Measurements from ENCODE around the gene NXN. TPM values are rescaled to one million over a fixed set of nuclear protein-coding genes. Genes with fewer than 3 reads are reported as not detected.
A peak's percentile ranks its signal among the peaks of the same experiment; 100 is the strongest.

Gene NXN
- total RNA-seq, 2 donors from 2014 or later, result 124 to 201 TPM

DNA sequence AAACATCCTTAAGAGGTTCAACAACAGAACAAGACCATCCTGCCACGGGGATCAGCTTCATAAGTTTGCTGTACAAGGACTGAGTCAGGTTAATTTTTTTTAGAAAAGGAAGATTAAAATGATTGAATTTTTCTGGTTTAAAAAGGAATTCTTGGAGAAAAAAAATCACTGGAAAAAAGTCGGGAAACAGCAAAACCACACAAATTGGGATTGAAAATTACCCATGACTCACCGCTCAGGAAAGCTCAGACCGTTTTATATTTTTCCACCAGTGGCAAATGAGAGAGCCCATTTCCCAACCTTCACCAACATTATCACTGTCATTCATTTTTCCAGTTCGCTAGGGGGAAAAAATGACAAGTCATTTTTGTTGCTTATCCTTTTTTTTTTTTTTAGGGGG is 150.8 kb downstream of the NXN start:
- DNase-seq, result no peak
- Histone ChIP-seq H3K4me1 (ENCODE audit: control insufficient read depth, insufficient read depth, low read length) (no peaks in the 10 kb centered on the region), H3K27ac (ENCODE audit: low read depth, low read length) (no peak overlapping the region), H3K36me3 (ENCODE audit: control insufficient read depth, insufficient read depth, low read length) (peaks cover 56% of the 10 kb centered on the region), H3K9me3 (ENCODE audit: control insufficient read depth, low read length) (no peaks in the 10 kb centered on the region), H3K27me3 (ENCODE audit: control insufficient read depth, insufficient read depth, low read length, poor library complexity, severe bottlenecking) (no peaks in the 10 kb centered on the region), H3K4me3 (ENCODE audit: low read length) (no peak overlapping the region), H3K9ac (ENCODE audit: extremely low read depth, low read length, poor library complexity, severe bottlenecking) (no peak overlapping the region)
- H3K4me1 Mint-ChIP-seq, result no peaks in the 10 kb centered on the region
- TF ChIP-seq, protein P1, sequence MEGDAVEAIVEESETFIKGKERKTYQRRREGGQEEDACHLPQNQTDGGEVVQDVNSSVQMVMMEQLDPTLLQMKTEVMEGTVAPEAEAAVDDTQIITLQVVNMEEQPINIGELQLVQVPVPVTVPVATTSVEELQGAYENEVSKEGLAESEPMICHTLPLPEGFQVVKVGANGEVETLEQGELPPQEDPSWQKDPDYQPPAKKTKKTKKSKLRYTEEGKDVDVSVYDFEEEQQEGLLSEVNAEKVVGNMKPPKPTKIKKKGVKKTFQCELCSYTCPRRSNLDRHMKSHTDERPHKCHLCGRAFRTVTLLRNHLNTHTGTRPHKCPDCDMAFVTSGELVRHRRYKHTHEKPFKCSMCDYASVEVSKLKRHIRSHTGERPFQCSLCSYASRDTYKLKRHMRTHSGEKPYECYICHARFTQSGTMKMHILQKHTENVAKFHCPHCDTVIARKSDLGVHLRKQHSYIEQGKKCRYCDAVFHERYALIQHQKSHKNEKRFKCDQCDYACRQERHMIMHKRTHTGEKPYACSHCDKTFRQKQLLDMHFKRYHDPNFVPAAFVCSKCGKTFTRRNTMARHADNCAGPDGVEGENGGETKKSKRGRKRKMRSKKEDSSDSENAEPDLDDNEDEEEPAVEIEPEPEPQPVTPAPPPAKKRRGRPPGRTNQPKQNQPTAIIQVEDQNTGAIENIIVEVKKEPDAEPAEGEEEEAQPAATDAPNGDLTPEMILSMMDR (conservative IDR thresholded peaks at IDR 0.05), result no peak
- H3K36me3 Mint-ChIP-seq (ENCODE audit: low read depth), result peaks cover 60% of the 10 kb centered on the region
- peaks cover 3% of the 10 kb centered on the region for H3K9me3 Mint-ChIP-seq
- WGBS, 2 experiments (ENCODE audit: insufficient coverage in 1 of 2, insufficient read length in 1 of 2), result 91 to 94% methylated on average over 4 to 5 of the region's 5 CpGs
- H3K27me3 Mint-ChIP-seq (ENCODE audit: insufficient read depth), result no peaks in the 10 kb centered on the region
- H3K27ac Mint-ChIP-seq, result no peak overlapping the region
- no peak overlapping the region for H3K4me3 Mint-ChIP-seq

DNA sequence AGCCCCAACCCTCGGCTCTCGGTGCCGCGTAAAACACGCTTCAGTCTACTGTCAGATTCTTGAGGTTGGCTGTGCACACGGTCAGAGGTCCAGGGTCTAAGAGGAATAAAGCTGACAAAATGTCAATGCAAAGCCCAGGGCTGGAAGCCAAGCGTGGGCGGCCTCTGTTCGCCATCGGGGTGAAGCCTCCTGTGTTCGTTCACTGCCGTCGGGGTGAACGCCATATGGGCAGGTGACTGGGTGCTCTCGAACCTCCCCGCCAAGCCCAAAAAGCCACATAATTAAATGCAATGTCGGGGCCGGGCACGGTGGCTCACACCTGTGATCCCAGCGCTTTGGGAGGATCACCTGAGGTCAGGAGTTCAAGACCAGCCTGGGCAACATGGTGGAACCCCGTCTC is 152.8 kb downstream of the NXN start:
- Histone ChIP-seq H3K27me3 (ENCODE audit: control insufficient read depth, insufficient read depth, low read length, poor library complexity, severe bottlenecking) (no peaks in the 10 kb centered on the region), H3K9me3 (ENCODE audit: control insufficient read depth, low read length) (no peaks in the 10 kb centered on the region), H3K36me3 (ENCODE audit: control insufficient read depth, insufficient read depth, low read length) (peaks cover 60% of the 10 kb centered on the region), H3K27ac (ENCODE audit: low read depth, low read length) (peak overlapping the region; percentile 16), H3K4me3 (ENCODE audit: low read length) (no peak overlapping the region), H3K4me1 (ENCODE audit: control insufficient read depth, insufficient read depth, low read length) (no peaks in the 10 kb centered on the region), H3K9ac (ENCODE audit: extremely low read depth, low read length, poor library complexity, severe bottlenecking) (no peak overlapping the region)
- no peak for DNase-seq
- 91 to 96% methylated on average over 12 to 21 of the region's 21 CpGs for WGBS, 2 experiments (ENCODE audit: insufficient coverage in 1 of 2, insufficient read length in 1 of 2)
- Mint-ChIP-seq H3K4me3 (no peak overlapping the region), H3K4me1 (no peaks in the 10 kb centered on the region), H3K27me3 (ENCODE audit: insufficient read depth) (no peaks in the 10 kb centered on the region), H3K27ac (no peak overlapping the region), H3K36me3 (ENCODE audit: low read depth) (peaks cover 58% of the 10 kb centered on the region), H3K9me3 (peaks cover 1% of the 10 kb centered on the region)
- TF ChIP-seq, protein P1 (conservative IDR thresholded peaks at IDR 0.05), result no peak

DNA sequence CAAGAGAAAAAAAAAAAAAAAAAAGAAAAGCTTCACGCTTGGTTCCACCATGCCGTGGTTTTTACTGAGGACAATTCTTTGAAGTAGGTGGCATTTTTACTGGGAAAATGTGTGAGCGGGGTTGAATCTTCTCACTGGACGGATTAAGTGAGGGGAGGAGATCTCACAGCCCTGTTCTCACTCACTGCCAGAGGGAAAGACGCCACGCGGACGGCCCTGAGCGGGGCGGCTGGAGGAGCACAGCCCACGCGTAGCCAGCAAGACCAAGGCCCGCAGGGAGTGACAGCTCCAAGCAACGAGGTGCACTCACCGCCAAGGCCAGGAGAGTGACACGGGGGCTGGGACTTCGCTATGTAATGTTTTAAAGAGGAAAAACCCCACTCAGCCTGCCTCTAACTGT is 154.4 kb downstream of the NXN start:
- H3K27me3 Mint-ChIP-seq (ENCODE audit: insufficient read depth), result no peaks in the 10 kb centered on the region
- peaks cover 52% of the 10 kb centered on the region for H3K36me3 Mint-ChIP-seq (ENCODE audit: low read depth)
- no peak for DNase-seq
- H3K9me3 Mint-ChIP-seq, result no peaks in the 10 kb centered on the region
- TF ChIP-seq, protein P1 (conservative IDR thresholded peaks at IDR 0.05), result no peak
- H3K4me3 Mint-ChIP-seq, result no peak overlapping the region
- peak overlapping the region; percentile 48 for H3K27ac Mint-ChIP-seq
- Histone ChIP-seq H3K27ac (ENCODE audit: low read depth, low read length) (no peak overlapping the region), H3K9me3 (ENCODE audit: control insufficient read depth, low read length) (no peaks in the 10 kb centered on the region), H3K27me3 (ENCODE audit: control insufficient read depth, insufficient read depth, low read length, poor library complexity, severe bottlenecking) (no peaks in the 10 kb centered on the region), H3K4me1 (ENCODE audit: control insufficient read depth, insufficient read depth, low read length) (no peaks in the 10 kb centered on the region), H3K36me3 (ENCODE audit: control insufficient read depth, insufficient read depth, low read length) (peaks cover 61% of the 10 kb centered on the region), H3K4me3 (ENCODE audit: low read length) (no peak overlapping the region), H3K9ac (ENCODE audit: extremely low read depth, low read length, poor library complexity, severe bottlenecking) (no peak overlapping the region)
- no peaks in the 10 kb centered on the region for H3K4me1 Mint-ChIP-seq
- WGBS, 2 experiments (ENCODE audit: insufficient coverage in 1 of 2, insufficient read length in 1 of 2), result 86 to 92% methylated on average over 13 to 17 of the region's 17 CpGs
